Fibroblast of the aortic adventitia (primary cell): ENCODE data around the gene PRKCB. TPM values are rescaled to one million over a fixed set of nuclear protein-coding genes. Genes with fewer than 3 reads are reported as not detected.

ENCODE experiments used
- DNase-seq: peaks from one replicate; pipeline ENCODE4 v3.0.0-alpha.2; 2010; ENCODE audit warnings: low read depth
- H3K4me3 ChIP-seq: 2 replicates; pipeline ENCODE4 v1.5.1; 2011; ENCODE audit warnings: low read depth, mild to moderate bottlenecking, control low read depth, low read length, moderate library complexity
- total RNA-seq: library from RNA; depleted of rRNA; stranded (reverse); fragments of >200 nt; gene quantifications from 2 replicates; pipeline ENCODE4 v1.2.3, GENCODE V29; 2012; ENCODE audit warnings: low replicate concordance
- TF ChIP-seq, protein P1 (sequence below): IDR thresholded peaks from 2 replicates; pipeline ENCODE4 v1.5.1; 2011; ENCODE audit warnings: mild to moderate bottlenecking, low read length, control low read depth, inconsistent platforms; ENCODE audit not compliant: insufficient read depth

Gene PRKCB
- total RNA-seq, 1 donor = not detected

- TF ChIP-seq, protein P1, sequence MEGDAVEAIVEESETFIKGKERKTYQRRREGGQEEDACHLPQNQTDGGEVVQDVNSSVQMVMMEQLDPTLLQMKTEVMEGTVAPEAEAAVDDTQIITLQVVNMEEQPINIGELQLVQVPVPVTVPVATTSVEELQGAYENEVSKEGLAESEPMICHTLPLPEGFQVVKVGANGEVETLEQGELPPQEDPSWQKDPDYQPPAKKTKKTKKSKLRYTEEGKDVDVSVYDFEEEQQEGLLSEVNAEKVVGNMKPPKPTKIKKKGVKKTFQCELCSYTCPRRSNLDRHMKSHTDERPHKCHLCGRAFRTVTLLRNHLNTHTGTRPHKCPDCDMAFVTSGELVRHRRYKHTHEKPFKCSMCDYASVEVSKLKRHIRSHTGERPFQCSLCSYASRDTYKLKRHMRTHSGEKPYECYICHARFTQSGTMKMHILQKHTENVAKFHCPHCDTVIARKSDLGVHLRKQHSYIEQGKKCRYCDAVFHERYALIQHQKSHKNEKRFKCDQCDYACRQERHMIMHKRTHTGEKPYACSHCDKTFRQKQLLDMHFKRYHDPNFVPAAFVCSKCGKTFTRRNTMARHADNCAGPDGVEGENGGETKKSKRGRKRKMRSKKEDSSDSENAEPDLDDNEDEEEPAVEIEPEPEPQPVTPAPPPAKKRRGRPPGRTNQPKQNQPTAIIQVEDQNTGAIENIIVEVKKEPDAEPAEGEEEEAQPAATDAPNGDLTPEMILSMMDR = no peak
- no peak for DNase-seq
- H3K4me3 ChIP-seq = no peak overlapping the region
Observed at GRCh38 chr16:24124291-24124690, 288.5 kb downstream of the PRKCB start.

GRCh38 chr16:24125214-24125613 lies 289.4 kb downstream of the PRKCB start:
- H3K4me3 ChIP-seq = no peak overlapping the region
- no peak for DNase-seq
- TF ChIP-seq, protein P1 = no peak

GRCh38 chr16:24129412-24129918 lies 293.7 kb downstream of the PRKCB start:
- TF ChIP-seq, protein P1 = no peak
- DNase-seq = no peak
- H3K4me3 ChIP-seq = no peak overlapping the region

- TF ChIP-seq, protein P1 = no peak
- H3K4me3 ChIP-seq = no peak overlapping the region
- no peak for DNase-seq
Observed at GRCh38 chr16:24130494-24131085, 294.8 kb downstream of the PRKCB start.

GRCh38 chr16:24131294-24131693 lies 295.5 kb downstream of the PRKCB start:
- TF ChIP-seq, protein P1 = no peak
- DNase-seq = no peak
- H3K4me3 ChIP-seq = no peak overlapping the region

- TF ChIP-seq, protein P1 = no peak
- no peak for DNase-seq
- no peak overlapping the region for H3K4me3 ChIP-seq
Observed at GRCh38 chr16:24132048-24132796, 296.4 kb downstream of the PRKCB start.
